Activated T-cell treated with anti-CD3 and anti-CD28 coated beads, Interleukin-2, amount 50 U/mL, for 24 hours (primary cell): ENCODE data around the gene THSD1.
"Not testable (repeated sequence)": the region's sequence is repeated elsewhere in the genome, so short reads cannot be mapped to it uniquely, and the experiment has no call there.

Source experiments
- DNase-seq: peaks from one replicate; pipeline ENCODE4 v3.0.0-alpha.2; 2020
- H3K27ac Mint-ChIP-seq: 2 replicates; pipeline ENCODE4 v1.8.0; 2020; ENCODE audit warnings: mild to moderate bottlenecking, mixed read lengths
- H3K27me3 Mint-ChIP-seq: 2 replicates; pipeline ENCODE4 v1.8.0; 2020; ENCODE audit warnings: mixed read lengths
- H3K36me3 Mint-ChIP-seq: 2 replicates; pipeline ENCODE4 v1.8.0; 2020; ENCODE audit warnings: low read depth, mixed read lengths
- H3K4me1 Mint-ChIP-seq: 2 replicates; pipeline ENCODE4 v1.8.0; 2020; ENCODE audit warnings: low read depth, mixed read lengths
- H3K4me3 Mint-ChIP-seq: 2 replicates; pipeline ENCODE4 v1.8.0; 2020; ENCODE audit warnings: mild to moderate bottlenecking, moderate library complexity, mixed read lengths
- H3K9me3 Mint-ChIP-seq: 2 replicates; pipeline ENCODE4 v1.8.0; 2020; ENCODE audit warnings: mixed read lengths

The THSD1 gene

DNA sequence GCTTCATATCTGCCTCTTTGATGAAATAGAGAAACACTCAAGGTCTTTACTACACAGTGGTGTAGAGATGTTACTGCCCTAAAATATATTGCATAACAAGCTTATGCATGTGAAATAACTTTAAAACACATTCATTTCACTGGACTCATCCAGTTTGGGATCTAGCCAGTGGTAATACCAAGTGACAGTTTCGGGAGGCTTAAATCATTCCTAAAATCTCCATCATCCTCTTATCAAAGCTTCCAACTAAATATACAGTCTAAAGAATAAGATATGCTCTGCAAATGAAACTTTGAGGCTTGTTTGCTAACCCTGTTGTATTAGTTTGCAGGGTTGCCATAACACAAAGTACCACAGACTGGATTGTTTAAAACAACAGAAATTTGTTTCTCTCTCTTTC is 52.8 kb downstream of the THSD1 start:
- no peaks in the 10 kb centered on the region for H3K9me3 Mint-ChIP-seq
- H3K4me3 Mint-ChIP-seq, result no peak overlapping the region
- peaks cover 6% of the 10 kb centered on the region for H3K4me1 Mint-ChIP-seq
- H3K27me3 Mint-ChIP-seq, result peaks cover 15% of the 10 kb centered on the region
- no peak for DNase-seq
- no peak overlapping the region for H3K27ac Mint-ChIP-seq
- H3K36me3 Mint-ChIP-seq, result no peaks in the 10 kb centered on the region

DNA sequence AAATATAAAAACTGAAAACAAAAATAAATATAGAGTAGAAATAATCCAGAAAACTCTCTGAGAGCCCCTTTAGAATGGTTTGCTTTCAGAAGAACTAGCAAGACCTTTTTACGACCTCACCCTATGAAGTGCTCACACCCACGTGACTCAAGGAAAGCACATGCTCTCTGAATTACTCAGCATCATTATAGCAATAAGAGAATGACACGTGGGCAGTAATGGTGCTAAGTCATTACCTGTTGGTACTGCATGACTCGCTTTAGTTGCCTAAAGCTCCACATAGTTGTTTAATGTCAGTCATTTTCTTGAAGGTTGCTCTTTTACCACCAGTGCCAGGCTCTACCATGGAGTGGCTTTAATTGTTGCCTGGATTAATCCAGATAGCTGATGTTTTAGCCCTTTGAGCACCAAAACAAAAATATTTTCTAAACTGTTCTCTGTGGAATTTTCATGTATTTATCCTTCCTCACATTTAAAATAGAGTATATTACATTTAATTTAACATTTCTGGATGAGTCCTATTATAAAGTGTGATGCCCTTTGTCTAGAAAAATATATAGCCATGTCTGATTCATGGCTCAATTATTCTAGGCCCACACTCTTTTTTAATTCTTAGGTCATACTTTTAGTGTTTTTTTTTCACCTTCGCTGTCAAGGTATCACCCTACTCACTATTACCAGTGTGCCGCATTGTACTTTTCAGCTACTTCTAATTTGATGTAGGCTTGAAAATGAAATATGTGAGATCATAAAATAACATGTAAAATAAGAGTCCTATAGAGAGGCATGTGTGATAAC is 56.8 kb downstream of the THSD1 start:
- Mint-ChIP-seq H3K27me3 (peaks cover 11% of the 10 kb centered on the region), H3K36me3 (no peaks in the 10 kb centered on the region), H3K4me3 (no peak overlapping the region), H3K9me3 (no peaks in the 10 kb centered on the region), H3K4me1 (peaks cover 6% of the 10 kb centered on the region), H3K27ac (no peak overlapping the region)
- DNase-seq, result no peak

DNA sequence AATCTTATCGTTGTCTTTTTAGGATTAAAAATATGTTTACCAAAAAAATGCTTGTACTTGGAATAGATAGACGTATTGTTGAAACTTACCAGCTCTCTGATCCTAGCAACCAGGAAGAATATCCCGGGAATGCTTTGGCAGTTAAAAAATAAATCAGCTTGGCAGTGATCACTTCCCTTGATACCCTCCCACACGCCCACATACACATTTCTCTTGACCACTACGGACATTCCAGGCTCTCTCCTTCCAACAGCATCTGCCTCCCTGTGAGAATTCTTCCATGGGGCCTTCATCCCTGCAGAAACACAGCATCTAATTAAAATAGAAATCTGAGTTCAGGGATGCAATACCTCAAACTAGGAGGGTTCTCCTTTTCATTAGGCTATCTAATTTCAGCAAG is 57.9 kb downstream of the THSD1 start:
- H3K27ac Mint-ChIP-seq, result no peak overlapping the region
- H3K4me3 Mint-ChIP-seq, result no peak overlapping the region
- H3K4me1 Mint-ChIP-seq, result peaks cover 6% of the 10 kb centered on the region
- no peak for DNase-seq
- peaks cover 11% of the 10 kb centered on the region for H3K27me3 Mint-ChIP-seq
- H3K9me3 Mint-ChIP-seq, result no peaks in the 10 kb centered on the region
- H3K36me3 Mint-ChIP-seq, result no peaks in the 10 kb centered on the region

DNA sequence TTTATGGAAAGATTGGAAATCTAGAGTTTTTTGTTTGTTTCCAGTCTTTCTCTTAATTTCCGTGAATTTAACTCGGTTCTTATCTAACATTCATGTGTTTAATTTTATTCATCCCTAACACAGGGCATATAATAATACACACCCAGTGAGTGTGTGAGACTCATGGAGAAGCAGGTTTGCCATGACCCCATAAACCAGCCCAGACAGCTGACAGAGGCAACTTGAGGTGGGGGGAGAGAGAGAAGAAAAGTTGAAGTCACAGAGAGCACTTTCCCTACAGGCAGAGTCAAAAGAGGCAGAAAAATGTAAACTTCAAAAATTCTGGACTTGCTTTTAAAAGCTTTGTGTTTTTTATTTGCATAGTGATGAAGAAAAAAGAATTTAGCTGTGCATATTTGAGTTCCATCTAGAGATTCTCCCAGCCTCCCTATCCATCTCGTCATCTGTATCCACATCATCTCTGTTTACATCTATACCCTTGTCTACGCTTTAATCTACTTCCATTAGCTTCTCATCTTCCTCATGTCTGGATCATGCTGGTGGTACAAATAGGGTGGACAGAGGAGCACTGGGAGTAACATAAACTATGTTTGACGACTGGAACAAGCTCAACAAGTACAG is 60.2 kb downstream of the THSD1 start:
- H3K36me3 Mint-ChIP-seq, result no peaks in the 10 kb centered on the region
- H3K4me1 Mint-ChIP-seq, result peaks cover 6% of the 10 kb centered on the region
- no peak for DNase-seq
- no peak overlapping the region for H3K27ac Mint-ChIP-seq
- H3K27me3 Mint-ChIP-seq, result peaks cover 8% of the 10 kb centered on the region
- H3K4me3 Mint-ChIP-seq, result no peak overlapping the region
- H3K9me3 Mint-ChIP-seq, result no peaks in the 10 kb centered on the region

DNA sequence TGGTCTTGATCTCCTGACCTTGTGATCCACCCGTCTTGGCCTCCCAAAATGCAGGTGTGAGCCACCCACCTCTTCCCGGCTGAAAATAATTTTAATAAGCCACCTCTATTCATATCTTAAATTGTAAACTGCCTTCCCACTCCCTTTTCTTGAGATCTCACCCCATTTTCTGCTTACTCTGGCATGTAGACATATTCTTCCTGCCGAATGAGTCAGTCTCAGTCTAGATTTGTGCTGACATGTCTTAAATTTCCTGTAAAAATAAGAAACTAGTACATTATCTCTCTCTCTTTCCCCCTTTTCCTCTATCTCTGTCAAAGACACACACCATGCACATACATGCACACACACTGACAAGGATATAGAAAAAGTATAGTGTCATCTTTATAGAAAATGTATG is 60.9 kb downstream of the THSD1 start:
- Mint-ChIP-seq H3K4me3 (no peak overlapping the region), H3K9me3 (no peaks in the 10 kb centered on the region), H3K36me3 (no peaks in the 10 kb centered on the region), H3K27ac (no peak overlapping the region), H3K4me1 (peaks cover 6% of the 10 kb centered on the region), H3K27me3 (peaks cover 8% of the 10 kb centered on the region)
- no peak for DNase-seq

DNA sequence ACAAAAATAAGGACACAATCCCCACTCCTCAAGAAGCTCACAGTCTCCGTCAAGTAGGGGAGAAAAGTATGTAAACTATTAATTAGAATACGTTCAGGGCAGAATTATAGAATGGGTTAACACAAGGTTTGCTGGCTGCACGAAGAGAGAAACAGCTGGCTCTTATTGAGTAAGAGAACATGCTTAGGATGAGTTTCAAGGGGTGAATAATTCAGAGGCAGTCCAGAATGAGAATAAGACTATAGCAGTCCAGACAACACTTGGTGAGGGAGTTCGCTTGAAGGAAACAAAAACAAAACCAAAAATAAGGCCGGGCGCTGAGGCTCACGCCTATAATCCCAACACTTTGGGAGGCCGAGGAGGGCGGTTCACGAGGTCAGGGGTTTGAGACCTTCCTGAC is 61.9 kb downstream of the THSD1 start:
- Mint-ChIP-seq H3K9me3 (no peaks in the 10 kb centered on the region), H3K4me1 (peaks cover 2% of the 10 kb centered on the region), H3K4me3 (no peak overlapping the region), H3K27ac (no peak overlapping the region), H3K36me3 (no peaks in the 10 kb centered on the region), H3K27me3 (peaks cover 4% of the 10 kb centered on the region)
- DNase-seq, result no peak

DNA sequence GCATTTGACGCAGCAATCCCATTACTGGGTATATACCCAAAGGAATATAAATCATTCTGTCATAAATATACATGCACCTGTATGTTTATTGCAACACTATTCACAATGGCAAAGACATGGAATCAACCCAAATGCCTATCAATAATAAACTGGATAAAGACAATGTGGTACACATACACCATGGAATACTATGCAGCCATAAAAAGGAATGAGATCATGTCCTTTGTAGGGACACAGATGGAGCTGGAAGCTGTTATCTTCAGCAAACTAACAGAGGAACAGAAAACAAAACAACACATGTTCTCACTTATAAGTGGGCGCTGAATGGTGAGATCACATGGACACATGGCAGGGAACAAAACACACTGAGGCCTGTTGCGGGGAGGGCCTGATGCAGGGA is 63.8 kb downstream of the THSD1 start:
- not testable (repeated sequence) for H3K36me3 Mint-ChIP-seq, DNase-seq, H3K27me3 Mint-ChIP-seq, H3K9me3 Mint-ChIP-seq, H3K4me3 Mint-ChIP-seq, H3K27ac Mint-ChIP-seq, H3K4me1 Mint-ChIP-seq

DNA sequence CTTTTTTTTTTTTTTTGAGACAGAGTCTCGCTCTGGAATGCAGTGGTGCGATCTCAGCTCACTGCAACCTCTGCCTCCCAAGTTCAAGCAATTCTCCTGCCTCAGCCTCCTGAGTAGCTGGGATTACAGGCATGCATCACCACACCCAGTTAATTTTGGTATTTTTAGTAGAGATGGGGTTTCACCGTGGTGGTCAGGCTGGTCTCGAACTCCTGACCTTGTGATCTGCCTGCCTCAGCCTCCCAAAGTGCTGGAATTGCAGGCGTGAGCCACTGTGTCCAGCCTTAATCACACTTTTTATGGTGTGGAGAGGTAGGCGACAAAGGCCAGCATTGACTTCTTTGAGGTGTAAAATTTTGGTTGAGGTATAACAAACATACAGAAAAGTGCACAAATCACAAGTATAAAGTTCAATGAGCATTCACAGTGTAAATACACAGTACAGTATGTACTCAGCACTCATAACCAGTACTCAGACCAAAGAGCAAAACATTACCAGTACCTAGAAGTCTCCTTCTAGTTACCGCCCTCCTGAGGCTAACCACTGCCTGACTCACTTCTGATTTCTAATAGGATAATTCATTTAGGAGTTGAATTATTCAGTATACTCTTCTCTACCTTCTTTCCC is 68.0 kb downstream of the THSD1 start:
- DNase-seq, result not testable (repeated sequence)

DNA sequence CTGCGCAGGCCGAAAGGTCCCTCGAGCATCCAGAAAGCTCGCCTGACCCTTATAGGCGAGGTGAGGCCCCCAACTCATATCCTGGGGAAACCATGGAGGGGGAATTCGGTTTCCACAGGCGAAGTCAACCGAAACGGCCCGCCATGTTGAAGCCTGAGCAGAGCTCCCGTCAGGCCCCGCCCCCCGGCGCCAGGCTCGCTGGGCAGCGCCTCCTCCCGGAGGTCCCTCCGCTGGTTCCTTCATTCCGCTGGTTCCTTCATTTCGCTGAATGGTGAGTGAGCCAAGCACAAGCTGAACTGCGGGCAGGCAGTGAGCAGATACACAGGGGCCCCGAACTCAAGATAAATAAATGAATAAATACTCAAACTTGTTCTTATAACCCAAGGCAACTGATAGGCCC is 71.9 kb downstream of the THSD1 start:
- H3K4me3 Mint-ChIP-seq, H3K9me3 Mint-ChIP-seq, H3K4me1 Mint-ChIP-seq, DNase-seq, H3K27ac Mint-ChIP-seq, H3K27me3 Mint-ChIP-seq, H3K36me3 Mint-ChIP-seq: not testable (repeated sequence)

More for the DNA sequence above, 68.0 kb downstream of the THSD1 start:
- H3K4me3 Mint-ChIP-seq, H3K36me3 Mint-ChIP-seq, H3K9me3 Mint-ChIP-seq, H3K4me1 Mint-ChIP-seq, H3K27ac Mint-ChIP-seq, H3K27me3 Mint-ChIP-seq: not testable (repeated sequence)

DNA sequence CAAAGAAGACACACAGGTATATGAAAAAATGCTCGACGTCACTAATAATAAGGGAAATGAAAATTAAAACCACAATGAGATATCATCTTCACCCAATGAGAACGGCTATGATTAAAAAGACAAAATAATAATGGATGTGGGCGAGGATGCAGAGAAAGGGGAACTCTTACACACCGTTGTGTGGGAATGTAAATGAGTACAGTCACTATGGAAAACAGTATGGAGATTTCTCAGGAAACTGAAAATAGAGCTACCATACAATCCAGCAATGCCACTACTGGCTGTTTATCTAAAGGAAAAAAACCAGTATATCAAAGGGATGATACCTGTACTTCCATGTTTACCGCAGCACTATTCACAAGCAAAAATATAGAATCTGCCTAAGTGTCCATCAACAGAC is 74.1 kb downstream of the THSD1 start:
- H3K36me3 Mint-ChIP-seq, H3K4me3 Mint-ChIP-seq, H3K27me3 Mint-ChIP-seq, H3K27ac Mint-ChIP-seq, H3K4me1 Mint-ChIP-seq, DNase-seq, H3K9me3 Mint-ChIP-seq: not testable (repeated sequence)
